CD14-positive monocyte (primary cell): ENCODE measurements around the gene ADAM22. TPM values are rescaled to one million over a fixed set of nuclear protein-coding genes. Genes with fewer than 3 reads are reported as not detected.

Source experiments
- DNase-seq, 3 donors: peaks; one replicate each; pipeline ENCODE4 v3.0.0-alpha.2; 2011 to 2022
- H2AFZ ChIP-seq: 2 replicates; pipeline ENCODE4 v1.6.0; 2012; ENCODE audit warnings: mild to moderate bottlenecking, low read depth, low read length, inconsistent platforms; ENCODE audit not compliant: insufficient read depth, poor library complexity, severe bottlenecking
- H3K27ac ChIP-seq, 2 donors: 1 replicate in 1 of 2; 2 replicates in 1 of 2; pipeline ENCODE4 v1.5.1; 2012 to 2013; ENCODE audit warnings: low read length in 2 of 2, control low read depth in 1 of 2, inconsistent platforms in 1 of 2, low read depth in 1 of 2, mild to moderate bottlenecking in 1 of 2
- H3K27me3 ChIP-seq, 2 donors: one replicate each; pipeline versions ENCODE4 v1.6.0 to v1.6.1; 2011 to 2013; ENCODE audit warnings: low read length in 2 of 2; ENCODE audit not compliant: control insufficient read depth in 2 of 2, insufficient read depth in 2 of 2
- H3K36me3 ChIP-seq, 2 donors: replicated peaks in 1 of 2; 1 replicate in 1 of 2; 2 replicates in 1 of 2; pipeline versions ENCODE4 v1.5.1 to v1.6.1; 2012 to 2013; ENCODE audit warnings: low read length in 2 of 2, control low read depth in 1 of 2, inconsistent platforms in 1 of 2, mild to moderate bottlenecking in 1 of 2; ENCODE audit not compliant: insufficient read depth in 2 of 2, control insufficient read depth in 1 of 2
- H3K4me1 ChIP-seq, 2 donors: 1 replicate in 1 of 2; 2 replicates in 1 of 2; pipeline versions ENCODE4 v1.5.1 to v1.6.1; 2012 to 2013; ENCODE audit warnings: low read length in 2 of 2, control low read depth in 1 of 2, inconsistent platforms in 1 of 2, mild to moderate bottlenecking in 1 of 2, moderate library complexity in 1 of 2; ENCODE audit not compliant: insufficient read depth in 2 of 2, control insufficient read depth in 1 of 2
- H3K4me2 ChIP-seq: replicated peaks from 2 replicates; pipeline ENCODE3; 2012; ENCODE audit warnings: low read length, moderate library complexity, mild to moderate bottlenecking; ENCODE audit not compliant: poor library complexity, severe bottlenecking; ENCODE audit errors: extremely low read depth
- H3K4me3 ChIP-seq, 3 experiments: fragments of 200-600 bp in 1 of 3; sonication (generic) in 1 of 3; replicated peaks in 1 of 3; 1 replicate in 2 of 3; 2 replicates in 1 of 3; pipeline ENCODE4 v1.5.1; 2011 to 2013; ENCODE audit warnings: low read length in 3 of 3, mild to moderate bottlenecking in 3 of 3, control low read depth in 2 of 3, low read depth in 2 of 3, inconsistent platforms in 1 of 3, moderate library complexity in 1 of 3
- H3K79me2 ChIP-seq: 2 replicates; pipeline ENCODE4 v1.6.0; 2012; ENCODE audit warnings: mild to moderate bottlenecking, control low read depth, inconsistent platforms, low read length, moderate library complexity; ENCODE audit not compliant: insufficient read depth
- H3K9ac ChIP-seq: 2 replicates; pipeline ENCODE4 v1.6.0; 2017; ENCODE audit warnings: low read length, mild to moderate bottlenecking; ENCODE audit not compliant: insufficient read depth, poor library complexity, severe bottlenecking
- H3K9me3 ChIP-seq, 2 donors: replicated peaks in 1 of 2; 1 replicate in 1 of 2; 2 replicates in 1 of 2; pipeline versions ENCODE4 v1.5.1 to v1.6.1; 2012 to 2013; ENCODE audit warnings: low read length in 2 of 2, control low read depth in 1 of 2; ENCODE audit not compliant: control insufficient read depth in 1 of 2, insufficient read depth in 1 of 2
- H4K20me1 ChIP-seq: 2 replicates; pipeline ENCODE4 v1.6.0; 2012; ENCODE audit warnings: mild to moderate bottlenecking, low read length, control low read depth, moderate library complexity; ENCODE audit not compliant: insufficient read depth
- H3K27ac Mint-ChIP-seq, 7 donors: one replicate each; pipeline ENCODE4 v1.8.0; 2020; ENCODE audit warnings: mild to moderate bottlenecking in 7 of 7, mixed read lengths in 7 of 7, moderate library complexity in 6 of 7, inconsistent platforms in 2 of 7
- H3K27me3 Mint-ChIP-seq, 3 donors: one replicate each; pipeline ENCODE4 v1.8.0; 2021 to 2022; ENCODE audit warnings: low read depth in 3 of 3, mild to moderate bottlenecking in 3 of 3, mixed read lengths in 3 of 3, moderate library complexity in 3 of 3, inconsistent platforms in 1 of 3
- H3K36me3 Mint-ChIP-seq, 2 donors: one replicate each; pipeline ENCODE4 v1.8.0; 2020; ENCODE audit warnings: mixed read lengths in 2 of 2, inconsistent platforms in 1 of 2, mild to moderate bottlenecking in 1 of 2
- H3K4me1 Mint-ChIP-seq: one replicate; pipeline ENCODE4 v1.8.0; 2020; ENCODE audit warnings: mild to moderate bottlenecking, mixed read lengths
- H3K4me3 Mint-ChIP-seq, 2 donors: one replicate each; pipeline ENCODE4 v1.8.0; 2020; ENCODE audit warnings: mild to moderate bottlenecking in 2 of 2, mixed read lengths in 2 of 2, moderate library complexity in 1 of 2
- H3K9me3 Mint-ChIP-seq, 7 donors: one replicate each; pipeline ENCODE4 v1.8.0; 2020 to 2022; ENCODE audit warnings: mixed read lengths in 7 of 7, mild to moderate bottlenecking in 6 of 7, moderate library complexity in 6 of 7, inconsistent platforms in 2 of 7
- WGBS: methylation state at CpG from one replicate; pipeline ENCODE4 v1.1.5; 2013; ENCODE audit warnings: missing lambda C conversion rate; ENCODE audit not compliant: insufficient coverage; 5-methylcytosine and 5-hydroxymethylcytosine counted together
- intact Hi-C, 2 donors: fragments of 100-400 bp; cut with micrococcal nuclease; formaldehyde crosslinking; loops; one replicate each; pipeline versions ENCODE4 v1.15.0 to v1.15.1; 2023
- polyA minus RNA-seq: library from RNA; depleted of rRNA, polyadenylated mRNA; stranded (reverse); fragments of >200 nt; gene quantifications from 2 replicates; pipeline ENCODE4 v1.2.3, GENCODE V29; 2012
- polyA plus RNA-seq, 3 donors: library from polyadenylated mRNA; depleted of rRNA in 1 of 3; unstranded in 2 of 3; stranded (reverse) in 1 of 3; fragments of 300-500 nt in 2 of 3; fragments of >200 nt in 1 of 3; fragmentation: Illumina TruSeq in 2 of 3; gene quantifications; 1 replicate in 2 of 3; 2 replicates in 1 of 3; pipeline ENCODE4 v1.2.3, GENCODE V29; 2012 to 2021
- total RNA-seq, 12 experiments: library from RNA in 1 of 12; stranded (reverse) in 1 of 12; fragments of 120-200 nt in 1 of 12; gene quantifications; one replicate each; pipeline ENCODE4 v1.2.4 and lab custom pipeline; 2013 to 2026; ENCODE audit warnings: mixed read lengths in 6 of 12, inconsistent platforms in 1 of 12
- TF ChIP-seq, protein P1 (sequence below): fragments of 200-600 bp; IDR thresholded peaks from one replicate; pipeline ENCODE4 v1.8.0; 2022; ENCODE audit warnings: antibody characterized with exemption, mild to moderate bottlenecking

Gene ADAM22, protein sequence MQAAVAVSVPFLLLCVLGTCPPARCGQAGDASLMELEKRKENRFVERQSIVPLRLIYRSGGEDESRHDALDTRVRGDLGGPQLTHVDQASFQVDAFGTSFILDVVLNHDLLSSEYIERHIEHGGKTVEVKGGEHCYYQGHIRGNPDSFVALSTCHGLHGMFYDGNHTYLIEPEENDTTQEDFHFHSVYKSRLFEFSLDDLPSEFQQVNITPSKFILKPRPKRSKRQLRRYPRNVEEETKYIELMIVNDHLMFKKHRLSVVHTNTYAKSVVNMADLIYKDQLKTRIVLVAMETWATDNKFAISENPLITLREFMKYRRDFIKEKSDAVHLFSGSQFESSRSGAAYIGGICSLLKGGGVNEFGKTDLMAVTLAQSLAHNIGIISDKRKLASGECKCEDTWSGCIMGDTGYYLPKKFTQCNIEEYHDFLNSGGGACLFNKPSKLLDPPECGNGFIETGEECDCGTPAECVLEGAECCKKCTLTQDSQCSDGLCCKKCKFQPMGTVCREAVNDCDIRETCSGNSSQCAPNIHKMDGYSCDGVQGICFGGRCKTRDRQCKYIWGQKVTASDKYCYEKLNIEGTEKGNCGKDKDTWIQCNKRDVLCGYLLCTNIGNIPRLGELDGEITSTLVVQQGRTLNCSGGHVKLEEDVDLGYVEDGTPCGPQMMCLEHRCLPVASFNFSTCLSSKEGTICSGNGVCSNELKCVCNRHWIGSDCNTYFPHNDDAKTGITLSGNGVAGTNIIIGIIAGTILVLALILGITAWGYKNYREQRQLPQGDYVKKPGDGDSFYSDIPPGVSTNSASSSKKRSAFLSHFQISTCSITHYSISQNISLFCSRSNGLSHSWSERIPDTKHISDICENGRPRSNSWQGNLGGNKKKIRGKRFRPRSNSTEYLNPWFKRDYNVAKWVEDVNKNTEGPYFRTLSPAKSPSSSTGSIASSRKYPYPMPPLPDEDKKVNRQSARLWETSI
- 0.21 TPM for total RNA-seq (2013)
- under 1 TPM in 2 of 3 donors, not detected in 1; 0.01 to 0.17 TPM for polyA plus RNA-seq
- polyA minus RNA-seq, result under 0.01 TPM in 1 of 2 replicates, not detected in the other
- 0 to 14.6 (median 0.15) reads per million in 11 experiments for total RNA-seq (lab: John Stamatoyannopoulos, UW)

DNA sequence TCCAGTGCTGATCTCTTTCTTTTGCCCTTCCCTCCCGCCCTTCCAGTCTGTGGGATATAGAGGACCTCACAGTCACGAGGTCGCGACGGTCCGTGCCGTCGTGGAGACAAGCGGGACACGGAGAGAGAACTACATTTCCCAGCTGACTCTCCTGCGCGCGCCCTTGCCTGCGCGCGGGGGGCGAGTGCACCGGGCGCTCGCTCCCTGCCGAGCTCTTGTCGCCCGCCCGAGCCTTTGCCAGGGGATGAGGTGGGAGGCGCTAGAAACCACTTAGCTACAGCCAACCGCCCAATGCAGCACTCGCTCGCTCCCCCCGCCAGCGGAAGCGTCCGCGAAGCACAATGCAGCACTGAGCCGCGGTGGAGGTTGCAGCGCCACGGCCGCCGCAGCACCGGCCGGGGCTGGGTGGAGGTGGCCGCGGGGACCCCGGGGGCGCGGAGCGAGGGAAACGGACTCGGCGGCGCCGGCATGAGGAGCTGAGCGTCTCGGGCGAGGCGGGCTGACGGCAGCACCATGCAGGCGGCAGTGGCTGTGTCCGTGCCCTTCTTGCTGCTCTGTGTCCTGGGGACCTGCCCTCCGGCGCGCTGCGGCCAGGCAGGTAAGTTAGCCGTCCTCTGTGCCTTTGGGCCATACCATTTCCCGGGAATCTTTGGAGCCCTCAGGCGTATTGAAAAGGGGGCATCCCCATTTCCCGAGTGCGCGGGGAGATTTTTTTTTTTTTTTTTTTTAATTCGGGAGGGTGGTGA lies at the start of gene ADAM22:
Gene ADAM22, plus strand, starts transcription at position 299 of the 746 bp plus-strand sequence. Its CDS starts 215 bp downstream, at position 514.
- no peaks in the 10 kb centered on the region for H4K20me1 ChIP-seq
- DNase-seq, result peak in 2 of 3 donors; percentile 2 to 7
- peak within 1 kb of the TSS; percentile 31 to 79 (median 40) for H3K4me3 ChIP-seq
- TF ChIP-seq, protein P1, sequence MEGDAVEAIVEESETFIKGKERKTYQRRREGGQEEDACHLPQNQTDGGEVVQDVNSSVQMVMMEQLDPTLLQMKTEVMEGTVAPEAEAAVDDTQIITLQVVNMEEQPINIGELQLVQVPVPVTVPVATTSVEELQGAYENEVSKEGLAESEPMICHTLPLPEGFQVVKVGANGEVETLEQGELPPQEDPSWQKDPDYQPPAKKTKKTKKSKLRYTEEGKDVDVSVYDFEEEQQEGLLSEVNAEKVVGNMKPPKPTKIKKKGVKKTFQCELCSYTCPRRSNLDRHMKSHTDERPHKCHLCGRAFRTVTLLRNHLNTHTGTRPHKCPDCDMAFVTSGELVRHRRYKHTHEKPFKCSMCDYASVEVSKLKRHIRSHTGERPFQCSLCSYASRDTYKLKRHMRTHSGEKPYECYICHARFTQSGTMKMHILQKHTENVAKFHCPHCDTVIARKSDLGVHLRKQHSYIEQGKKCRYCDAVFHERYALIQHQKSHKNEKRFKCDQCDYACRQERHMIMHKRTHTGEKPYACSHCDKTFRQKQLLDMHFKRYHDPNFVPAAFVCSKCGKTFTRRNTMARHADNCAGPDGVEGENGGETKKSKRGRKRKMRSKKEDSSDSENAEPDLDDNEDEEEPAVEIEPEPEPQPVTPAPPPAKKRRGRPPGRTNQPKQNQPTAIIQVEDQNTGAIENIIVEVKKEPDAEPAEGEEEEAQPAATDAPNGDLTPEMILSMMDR, result no peak
- Mint-ChIP-seq H3K27ac (peak within 1 kb of the TSS in 1 of 7 donors; percentile 38), H3K36me3 (no peaks in the 10 kb centered on the region), H3K9me3 (peaks cover 0 to 2% (median 0%) of the 10 kb centered on the region in 7 donors), H3K4me1 (peaks cover 19% of the 10 kb centered on the region), H3K27me3 (peaks cover 21 to 28% (median 21%) of the 10 kb centered on the region in 3 donors), H3K4me3 (peak within 1 kb of the TSS; percentile 86 to 91)
- H3K4me2 ChIP-seq, result peak within 1 kb of the TSS; percentile 94
- no peaks in the 10 kb centered on the region for H3K79me2 ChIP-seq
- H3K9ac ChIP-seq, result no peak within 1 kb of the TSS
- intact Hi-C loops, result no loop called here
- no peaks in the 10 kb centered on the region for H3K9me3 ChIP-seq
- H3K4me1 ChIP-seq, result peaks cover 11 to 20% of the 10 kb centered on the region in 2 donors
- WGBS, result under 1% methylated on average over 66 of the region's 70 CpGs
- peak within 1 kb of the TSS; percentile 85 for H2AFZ ChIP-seq
- H3K27ac ChIP-seq, result no peak within 1 kb of the TSS
- no peaks in the 10 kb centered on the region for H3K36me3 ChIP-seq
- H3K27me3 ChIP-seq, result peaks cover 7 to 27% of the 10 kb centered on the region in 2 donors
